ENCODE data around the gene LY6G6D. TPM values are rescaled to one million over a fixed set of nuclear protein-coding genes. Genes with fewer than 3 reads are reported as not detected.
"Not testable (repeated sequence)": the region's sequence is repeated elsewhere in the genome, so short reads cannot be mapped to it uniquely, and the experiment has no call there.

The LY6G6D gene
- total RNA-seq, 1 experiment from 2014 or later: not detected

GRCh38 chr6:31706599-31706998, 8.5 kb upstream of the LY6G6D start, which contains the start of gene LY6G6F:
LY6G6F (plus strand) TSS chr6:31706866; CDS start chr6:31706907, 41 bp downstream.
- intact Hi-C loops (cut with micrococcal nuclease; ENCODE audit: unreplicated experiment): no loop called here
- H3K27ac Mint-ChIP-seq (ENCODE audit: unreplicated experiment): no peak within 1 kb of the TSS
- Histone ChIP-seq H3K9me3 (no peaks in the 10 kb centered on the region), H3K27me3 (replicated peaks; ENCODE audit: control insufficient read depth, insufficient read depth, low read length) (no peaks in the 10 kb centered on the region), H3K4me1 (peaks cover 10% of the 10 kb centered on the region), H3K4me3 (ENCODE audit: low read depth, low read length) (no peak within 1 kb of the TSS), H3K36me3 (ENCODE audit: control insufficient read depth, insufficient read depth, low read length) (no peaks in the 10 kb centered on the region)
- POLR2A ChIA-PET: interaction anchor here (0.8 kb wide), 1 partner anchor 24 kb away, joined by 5 read pairs; no protein-coding TSS in a partner anchor
- peaks cover 5% of the 10 kb centered on the region for H3K36me3 Mint-ChIP-seq (ENCODE audit: insufficient read depth, unreplicated experiment)
- H3K27me3 Mint-ChIP-seq (ENCODE audit: insufficient read depth, unreplicated experiment): no peaks in the 10 kb centered on the region
- CTCF ChIA-PET: no interaction called here
- DNase-seq: no peak
- no peaks in the 10 kb centered on the region for H3K9me3 Mint-ChIP-seq (ENCODE audit: unreplicated experiment)
- BruUV-seq (replicated peaks): no TSS peak
- H3K4me3 Mint-ChIP-seq (ENCODE audit: unreplicated experiment): no peak within 1 kb of the TSS
- no peak for TF ChIP-seq CTCF (IDR thresholded peaks at IDR 0.05; ENCODE audit: insufficient read depth in 1 of 2, low read depth in 1 of 2, low read length in 1 of 2, severe bottlenecking in 1 of 2, unreplicated experiment in 1 of 2)
- H3K4me1 Mint-ChIP-seq (ENCODE audit: low read depth, unreplicated experiment): peaks cover 4% of the 10 kb centered on the region

GRCh38 chr6:31707701-31708100, 7.4 kb upstream of the LY6G6D start:
- Mint-ChIP-seq H3K27ac (ENCODE audit: unreplicated experiment) (no peak overlapping the region), H3K4me1 (ENCODE audit: low read depth, unreplicated experiment) (peaks cover 12% of the 10 kb centered on the region), H3K9me3 (ENCODE audit: unreplicated experiment) (no peaks in the 10 kb centered on the region), H3K4me3 (ENCODE audit: unreplicated experiment) (no peak overlapping the region), H3K27me3 (ENCODE audit: insufficient read depth, unreplicated experiment) (no peaks in the 10 kb centered on the region), H3K36me3 (ENCODE audit: insufficient read depth, unreplicated experiment) (peaks cover 5% of the 10 kb centered on the region)
- ChIA-PET CTCF (no interaction called here), POLR2A (no interaction called here)
- H3K9me3 ChIP-seq: no peaks in the 10 kb centered on the region
- H3K4me1 ChIP-seq: peaks cover 3% of the 10 kb centered on the region
- H3K36me3 ChIP-seq (ENCODE audit: control insufficient read depth, insufficient read depth, low read length): no peaks in the 10 kb centered on the region
- H3K27me3 ChIP-seq (replicated peaks; ENCODE audit: control insufficient read depth, insufficient read depth, low read length): no peaks in the 10 kb centered on the region
- TF ChIP-seq CTCF (IDR thresholded peaks at IDR 0.05; ENCODE audit: insufficient read depth in 1 of 2, low read depth in 1 of 2, low read length in 1 of 2, severe bottlenecking in 1 of 2, unreplicated experiment in 1 of 2): no peak
- no TSS peak for BruUV-seq (replicated peaks)
- intact Hi-C loops (cut with micrococcal nuclease; ENCODE audit: unreplicated experiment): no loop called here
- no peak for DNase-seq
- H3K4me3 ChIP-seq (ENCODE audit: low read depth, low read length): no peak overlapping the region

GRCh38 chr6:31708224-31708623, 6.9 kb upstream of the LY6G6D start:
- Histone ChIP-seq H3K36me3 (ENCODE audit: control insufficient read depth, insufficient read depth, low read length) (no peaks in the 10 kb centered on the region), H3K27me3 (replicated peaks; ENCODE audit: control insufficient read depth, insufficient read depth, low read length) (no peaks in the 10 kb centered on the region), H3K9me3 (no peaks in the 10 kb centered on the region), H3K4me1 (peaks cover 7% of the 10 kb centered on the region), H3K4me3 (ENCODE audit: low read depth, low read length) (no peak overlapping the region)
- Mint-ChIP-seq H3K9me3 (ENCODE audit: unreplicated experiment) (no peaks in the 10 kb centered on the region), H3K4me3 (ENCODE audit: unreplicated experiment) (no peak overlapping the region), H3K27ac (ENCODE audit: unreplicated experiment) (no peak overlapping the region), H3K36me3 (ENCODE audit: insufficient read depth, unreplicated experiment) (peaks cover 3% of the 10 kb centered on the region), H3K27me3 (ENCODE audit: insufficient read depth, unreplicated experiment) (no peaks in the 10 kb centered on the region), H3K4me1 (ENCODE audit: low read depth, unreplicated experiment) (peaks cover 17% of the 10 kb centered on the region)
- no peak for TF ChIP-seq CTCF (IDR thresholded peaks at IDR 0.05; ENCODE audit: insufficient read depth in 1 of 2, low read depth in 1 of 2, low read length in 1 of 2, severe bottlenecking in 1 of 2, unreplicated experiment in 1 of 2)
- intact Hi-C loops (cut with micrococcal nuclease; ENCODE audit: unreplicated experiment): no loop called here
- BruUV-seq (replicated peaks): no TSS peak
- ChIA-PET CTCF (no interaction called here), POLR2A (no interaction called here)
- DNase-seq: no peak

GRCh38 chr6:31709157-31709556, 6.0 kb upstream of the LY6G6D start:
- BruUV-seq (replicated peaks); POLR2A ChIA-PET; H3K27ac Mint-ChIP-seq (ENCODE audit: unreplicated experiment); intact Hi-C loops (cut with micrococcal nuclease; ENCODE audit: unreplicated experiment); H3K27me3 ChIP-seq (replicated peaks; ENCODE audit: control insufficient read depth, insufficient read depth, low read length); H3K9me3 ChIP-seq; H3K36me3 Mint-ChIP-seq (ENCODE audit: insufficient read depth, unreplicated experiment); CTCF ChIA-PET; H3K27me3 Mint-ChIP-seq (ENCODE audit: insufficient read depth, unreplicated experiment); H3K9me3 Mint-ChIP-seq (ENCODE audit: unreplicated experiment); H3K36me3 ChIP-seq (ENCODE audit: control insufficient read depth, insufficient read depth, low read length); DNase-seq; H3K4me3 Mint-ChIP-seq (ENCODE audit: unreplicated experiment); H3K4me3 ChIP-seq (ENCODE audit: low read depth, low read length): not testable (repeated sequence)
- peaks cover 13% of the 10 kb centered on the region for H3K4me1 ChIP-seq
- H3K4me1 Mint-ChIP-seq (ENCODE audit: low read depth, unreplicated experiment): peaks cover 26% of the 10 kb centered on the region

Measured in Caco-2 (cell line).